ENCODE measurements around the gene GLRA1. TPM values are rescaled to one million over a fixed set of nuclear protein-coding genes. Genes with fewer than 3 reads are reported as not detected.

The GLRA1 gene
- total RNA-seq, 2 donors from 2014 or later = not detected

- H3K27me3 ChIP-seq (replicated peaks; ENCODE audit: insufficient read depth) = no peaks in the 10 kb centered on the region
- DNase-seq (ENCODE audit: low spot score) = no peak
- H3K4me1 ChIP-seq (replicated peaks) = no peaks in the 10 kb centered on the region
- intact Hi-C loops (cut with DNase I) = no loop called here
- H3K27ac ChIP-seq = no peak overlapping the region
- no peaks in the 10 kb centered on the region for H3K36me3 ChIP-seq
- 55% methylated on average over 2 of the region's 2 CpGs for WGBS
- H3K4me3 ChIP-seq = no peak overlapping the region
- TF ChIP-seq POLR2AphosphoS5 (IDR thresholded peaks at IDR 0.05) (no peak), CTCF (IDR thresholded peaks at IDR 0.05) (no peak), POLR2A (IDR thresholded peaks at IDR 0.05) (no peak)
- no peaks in the 10 kb centered on the region for H3K9me3 ChIP-seq
These were observed 36.9 kb upstream of the GLRA1 start for GRCh38 chr5:151961557-151961956.

GRCh38 chr5:151958111-151958510, 33.5 kb upstream of the GLRA1 start:
- intact Hi-C loops (cut with DNase I) = no loop called here
- TF ChIP-seq CTCF (IDR thresholded peaks at IDR 0.05) (no peak), POLR2A (IDR thresholded peaks at IDR 0.05) (no peak), POLR2AphosphoS5 (IDR thresholded peaks at IDR 0.05) (no peak)
- H3K36me3 ChIP-seq = no peaks in the 10 kb centered on the region
- no peaks in the 10 kb centered on the region for H3K4me1 ChIP-seq (replicated peaks)
- no peak overlapping the region for H3K4me3 ChIP-seq
- no peak overlapping the region for H3K27ac ChIP-seq
- DNase-seq (ENCODE audit: low spot score) = no peak
- whole genome bisulfite sequencing = 31% methylated on average over 3 of the region's 3 CpGs
- H3K27me3 ChIP-seq (replicated peaks; ENCODE audit: insufficient read depth) = no peaks in the 10 kb centered on the region
- no peaks in the 10 kb centered on the region for H3K9me3 ChIP-seq

- H3K36me3 ChIP-seq = no peaks in the 10 kb centered on the region
- no peaks in the 10 kb centered on the region for H3K9me3 ChIP-seq
- H3K4me3 ChIP-seq = no peak overlapping the region
- H3K27ac ChIP-seq = no peak overlapping the region
- DNase-seq (ENCODE audit: low spot score) = no peak
- intact Hi-C loops (cut with DNase I) = no loop called here
- 91% methylated on average over 3 of the region's 3 CpGs for WGBS
- H3K27me3 ChIP-seq (replicated peaks; ENCODE audit: insufficient read depth) = no peaks in the 10 kb centered on the region
- no peaks in the 10 kb centered on the region for H3K4me1 ChIP-seq (replicated peaks)
- TF ChIP-seq POLR2A (IDR thresholded peaks at IDR 0.05) = no peak
- no peak for TF ChIP-seq POLR2AphosphoS5 (IDR thresholded peaks at IDR 0.05)
- no peak for TF ChIP-seq CTCF (IDR thresholded peaks at IDR 0.05)
These were observed 32.1 kb upstream of the GLRA1 start for GRCh38 chr5:151956725-151957124.

GRCh38 chr5:151954255-151954654, 29.6 kb upstream of the GLRA1 start:
- 72% methylated on average over 4 of the region's 4 CpGs for WGBS
- Histone ChIP-seq H3K27me3 (replicated peaks; ENCODE audit: insufficient read depth) (no peaks in the 10 kb centered on the region), H3K27ac (no peak overlapping the region), H3K4me3 (no peak overlapping the region), H3K36me3 (no peaks in the 10 kb centered on the region), H3K9me3 (no peaks in the 10 kb centered on the region), H3K4me1 (replicated peaks) (no peaks in the 10 kb centered on the region)
- intact Hi-C loops (cut with DNase I) = no loop called here
- DNase-seq (ENCODE audit: low spot score) = no peak
- TF ChIP-seq CTCF (IDR thresholded peaks at IDR 0.05) (no peak), POLR2A (IDR thresholded peaks at IDR 0.05) (no peak), POLR2AphosphoS5 (IDR thresholded peaks at IDR 0.05) (no peak)

GRCh38 chr5:151953833-151954232, 29.2 kb upstream of the GLRA1 start:
- Histone ChIP-seq H3K27me3 (replicated peaks; ENCODE audit: insufficient read depth) (no peaks in the 10 kb centered on the region), H3K9me3 (no peaks in the 10 kb centered on the region), H3K27ac (no peak overlapping the region), H3K36me3 (no peaks in the 10 kb centered on the region), H3K4me1 (replicated peaks) (no peaks in the 10 kb centered on the region), H3K4me3 (no peak overlapping the region)
- no peak for DNase-seq (ENCODE audit: low spot score)
- intact Hi-C loops (cut with DNase I) = no loop called here
- no peak for TF ChIP-seq POLR2A (IDR thresholded peaks at IDR 0.05)
- no peak for TF ChIP-seq POLR2AphosphoS5 (IDR thresholded peaks at IDR 0.05)
- TF ChIP-seq CTCF (IDR thresholded peaks at IDR 0.05) = no peak
- WGBS = 87% methylated on average over 1 of the region's 1 CpG

Data from prostate gland (tissue), 2 donors.